Dedifferentiated amniotic fluid mesenchymal stem cell (primary cell): ENCODE results near the gene ZNF587B.
A peak's percentile ranks its signal among the peaks of the same experiment; 100 is the strongest.
"Not testable (repeated sequence)": the region's sequence is repeated elsewhere in the genome, so short reads cannot be mapped to it uniquely, and the experiment has no call there.

Experiments
- DNase-seq: peaks from one replicate; pipeline ENCODE4 v3.0.0-alpha.2; 2016; ENCODE audit errors: extremely low spot score

ZNF587B gene

GRCh38 chr19:57870225-57870624, 40.1 kb downstream of the ZNF587B start:
- DNase-seq, result no peak

- no peak for DNase-seq
Measured at GRCh38 chr19:57872450-57872849, 42.4 kb downstream of the ZNF587B start.

GRCh38 chr19:57873883-57874799, 44.0 kb downstream of the ZNF587B start:
- DNase-seq, result not testable (repeated sequence)

- DNase-seq, result no peak
Measured at GRCh38 chr19:57886046-57886445, 55.9 kb downstream of the ZNF587B start.

- DNase-seq, result no peak
Measured at GRCh38 chr19:57887195-57887941, 57.3 kb downstream of the ZNF587B start.

- no peak for DNase-seq
Measured at GRCh38 chr19:57888107-57888559, 58.0 kb downstream of the ZNF587B start.

- peak; percentile 79 for DNase-seq
Measured at GRCh38 chr19:57888560-57889231, 58.6 kb downstream of the ZNF587B start, which contains the start of gene ZNF814. Gene ZNF814 (minus strand): TSS chr19:57889037. CDS start chr19:57888802, 235 bp downstream.

- DNase-seq, result not testable (repeated sequence)
Measured at GRCh38 chr19:57890706-57891105, 60.6 kb downstream of the ZNF587B start.
